Measurements from ENCODE around the gene SMYD3. TPM values are rescaled to one million over a fixed set of nuclear protein-coding genes. Genes with fewer than 3 reads are reported as not detected.

The SMYD3 gene
- total RNA-seq, 1 donor from 2014 or later, result 20.8 TPM

DNA sequence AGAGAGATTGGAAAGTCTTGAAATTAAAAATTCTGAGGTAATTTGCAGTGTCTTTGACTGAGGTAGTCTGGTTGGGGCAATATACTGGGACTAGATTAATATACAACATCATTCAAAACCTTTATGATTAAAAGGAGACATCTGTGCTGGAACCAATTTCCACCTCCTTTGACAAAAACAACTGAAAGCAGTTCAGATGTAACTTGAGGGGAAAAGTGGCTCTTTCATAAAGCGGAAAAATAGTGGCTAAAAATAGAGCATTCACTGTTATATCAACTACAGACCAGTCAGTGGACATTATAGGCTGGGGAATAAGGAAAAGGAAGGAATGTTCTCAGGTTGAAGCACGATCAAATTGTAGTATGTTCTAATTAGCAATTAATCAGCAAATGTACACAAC is 635.9 kb downstream of the SMYD3 start:
- no peak overlapping the region for H3K27ac Mint-ChIP-seq
- peaks cover 5% of the 10 kb centered on the region for H3K36me3 Mint-ChIP-seq (ENCODE audit: low read depth)
- H3K4me3 Mint-ChIP-seq, result no peak overlapping the region
- H3K4me1 Mint-ChIP-seq, result no peaks in the 10 kb centered on the region
- ChIA-PET POLR2A (no interaction called here), CTCF (no interaction called here)
- no peaks in the 10 kb centered on the region for H3K9me3 Mint-ChIP-seq
- TF ChIP-seq, protein P1, sequence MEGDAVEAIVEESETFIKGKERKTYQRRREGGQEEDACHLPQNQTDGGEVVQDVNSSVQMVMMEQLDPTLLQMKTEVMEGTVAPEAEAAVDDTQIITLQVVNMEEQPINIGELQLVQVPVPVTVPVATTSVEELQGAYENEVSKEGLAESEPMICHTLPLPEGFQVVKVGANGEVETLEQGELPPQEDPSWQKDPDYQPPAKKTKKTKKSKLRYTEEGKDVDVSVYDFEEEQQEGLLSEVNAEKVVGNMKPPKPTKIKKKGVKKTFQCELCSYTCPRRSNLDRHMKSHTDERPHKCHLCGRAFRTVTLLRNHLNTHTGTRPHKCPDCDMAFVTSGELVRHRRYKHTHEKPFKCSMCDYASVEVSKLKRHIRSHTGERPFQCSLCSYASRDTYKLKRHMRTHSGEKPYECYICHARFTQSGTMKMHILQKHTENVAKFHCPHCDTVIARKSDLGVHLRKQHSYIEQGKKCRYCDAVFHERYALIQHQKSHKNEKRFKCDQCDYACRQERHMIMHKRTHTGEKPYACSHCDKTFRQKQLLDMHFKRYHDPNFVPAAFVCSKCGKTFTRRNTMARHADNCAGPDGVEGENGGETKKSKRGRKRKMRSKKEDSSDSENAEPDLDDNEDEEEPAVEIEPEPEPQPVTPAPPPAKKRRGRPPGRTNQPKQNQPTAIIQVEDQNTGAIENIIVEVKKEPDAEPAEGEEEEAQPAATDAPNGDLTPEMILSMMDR (IDR thresholded peaks at IDR 0.05), result no peak
- no peak for DNase-seq
- intact Hi-C loops (cut with micrococcal nuclease), result no loop called here
- H3K27me3 Mint-ChIP-seq, result no peaks in the 10 kb centered on the region
- no peak for ATAC-seq (ENCODE audit: low read depth)

DNA sequence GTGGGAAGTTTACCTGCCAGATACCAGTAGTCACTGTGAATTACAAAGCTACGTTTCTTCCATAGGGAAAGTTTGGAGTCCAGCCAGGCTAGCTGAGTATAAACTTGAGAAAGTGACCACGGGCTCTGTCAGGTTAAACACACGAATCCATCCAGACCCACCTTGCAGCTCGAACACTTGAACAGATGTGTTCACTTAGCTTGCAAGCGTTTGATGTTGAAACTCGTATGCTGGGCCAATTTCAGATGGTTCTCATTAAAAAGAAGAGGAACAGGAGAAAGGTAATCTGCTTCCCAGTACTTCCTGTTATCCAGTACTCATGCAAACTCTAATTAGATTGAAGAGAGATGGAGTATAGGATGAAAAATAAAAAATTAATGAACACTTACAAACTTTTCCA is 636.4 kb downstream of the SMYD3 start:
- TF ChIP-seq, protein P1 (IDR thresholded peaks at IDR 0.05), result no peak
- Mint-ChIP-seq H3K4me1 (no peaks in the 10 kb centered on the region), H3K27ac (no peak overlapping the region), H3K27me3 (no peaks in the 10 kb centered on the region), H3K4me3 (no peak overlapping the region), H3K36me3 (ENCODE audit: low read depth) (peaks cover 5% of the 10 kb centered on the region), H3K9me3 (no peaks in the 10 kb centered on the region)
- intact Hi-C loops (cut with micrococcal nuclease), result no loop called here
- ATAC-seq (ENCODE audit: low read depth) (no peak), DNase-seq (no peak)
- ChIA-PET POLR2A (no interaction called here), CTCF (no interaction called here)

DNA sequence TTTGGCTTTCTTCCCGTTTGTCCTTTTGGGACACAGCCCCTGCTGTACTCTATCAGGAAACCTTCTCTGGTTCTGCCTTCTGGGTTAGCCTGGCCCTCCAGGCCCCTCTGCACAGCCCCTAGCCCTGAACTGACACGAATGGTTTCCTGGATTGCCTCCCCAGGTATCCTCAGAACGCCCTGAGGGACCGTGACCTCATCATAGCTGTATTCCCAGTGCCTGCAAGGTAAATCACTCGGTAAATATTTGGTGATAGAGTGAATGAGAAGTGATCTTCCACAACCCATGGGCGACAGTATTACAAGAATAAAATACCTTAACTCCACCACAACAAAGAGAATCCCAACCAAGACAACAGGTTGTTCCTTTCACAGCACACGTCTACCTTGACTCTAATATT is 637.2 kb downstream of the SMYD3 start:
- POLR2A ChIA-PET, result no interaction called here
- Mint-ChIP-seq H3K9me3 (no peaks in the 10 kb centered on the region), H3K4me3 (no peak overlapping the region), H3K36me3 (ENCODE audit: low read depth) (peaks cover 5% of the 10 kb centered on the region), H3K27ac (no peak overlapping the region), H3K27me3 (no peaks in the 10 kb centered on the region), H3K4me1 (no peaks in the 10 kb centered on the region)
- ATAC-seq (ENCODE audit: low read depth) (no peak), DNase-seq (no peak)
- TF ChIP-seq, protein P1 (IDR thresholded peaks at IDR 0.05), result no peak
- intact Hi-C loops (cut with micrococcal nuclease), result no loop called here
- CTCF ChIA-PET, result no interaction called here

DNA sequence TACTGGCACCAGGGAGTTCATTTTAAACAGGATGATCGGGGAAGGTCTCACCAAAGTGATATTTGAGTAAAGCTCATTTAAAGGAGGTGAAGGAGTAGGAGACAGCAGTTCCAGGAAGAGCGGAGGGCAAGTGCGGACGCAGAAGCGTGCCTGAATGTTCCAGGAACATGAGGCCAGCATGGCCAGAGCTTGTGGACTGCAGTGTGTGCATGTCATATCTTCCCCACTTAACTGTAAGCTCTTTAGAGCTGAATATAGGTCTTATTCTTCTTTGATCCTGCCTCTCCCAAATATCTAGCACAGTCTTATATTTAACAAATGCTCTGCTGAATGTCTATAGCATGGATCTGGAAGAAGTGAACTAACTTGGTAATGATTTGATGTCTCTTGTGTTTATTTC is 639.3 kb downstream of the SMYD3 start:
- Mint-ChIP-seq H3K9me3 (no peaks in the 10 kb centered on the region), H3K27me3 (no peaks in the 10 kb centered on the region), H3K36me3 (ENCODE audit: low read depth) (peaks cover 13% of the 10 kb centered on the region), H3K4me3 (no peak overlapping the region), H3K27ac (no peak overlapping the region), H3K4me1 (no peaks in the 10 kb centered on the region)
- ChIA-PET POLR2A (no interaction called here), CTCF (no interaction called here)
- DNase-seq (no peak), ATAC-seq (ENCODE audit: low read depth) (no peak)
- TF ChIP-seq, protein P1 (IDR thresholded peaks at IDR 0.05), result no peak
- intact Hi-C loops (cut with micrococcal nuclease), result no loop called here

DNA sequence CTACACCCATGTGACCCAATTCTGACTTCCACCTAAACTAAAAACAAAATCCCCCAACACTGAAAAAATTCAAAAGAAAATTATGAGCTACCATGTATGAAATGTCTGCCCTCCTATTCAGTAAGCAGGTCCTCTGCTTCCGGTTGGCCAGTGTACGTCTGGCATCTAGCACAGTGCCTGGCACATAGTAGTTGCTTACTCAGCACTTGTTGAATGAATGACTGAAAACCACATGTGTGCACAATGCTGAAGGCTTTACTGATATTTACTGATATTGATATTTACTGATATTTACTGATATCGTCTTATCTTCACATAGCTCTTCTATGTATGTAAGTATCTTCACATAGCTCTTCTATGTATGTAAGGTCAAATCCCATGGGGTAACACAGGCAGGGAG is 642.2 kb downstream of the SMYD3 start:
- Mint-ChIP-seq H3K27me3 (no peaks in the 10 kb centered on the region), H3K36me3 (ENCODE audit: low read depth) (peaks cover 15% of the 10 kb centered on the region), H3K4me1 (no peaks in the 10 kb centered on the region), H3K4me3 (no peak overlapping the region), H3K27ac (no peak overlapping the region), H3K9me3 (no peaks in the 10 kb centered on the region)
- intact Hi-C loops (cut with micrococcal nuclease), result no loop called here
- ChIA-PET POLR2A (no interaction called here), CTCF (no interaction called here)
- TF ChIP-seq, protein P1 (IDR thresholded peaks at IDR 0.05), result no peak
- DNase-seq (no peak), ATAC-seq (ENCODE audit: low read depth) (no peak)
